NK-92 treated with Interleukin-12 subunit alpha and Interleukin-12 subunit beta, amount 100 ng/mL, for 24 hours (cell line): ENCODE measurements around the gene TXLNG.
"Not testable (repeated sequence)": the region's sequence is repeated elsewhere in the genome, so short reads cannot be mapped to it uniquely, and the experiment has no call there.

ENCODE experiments used
- DNase-seq: peaks from one replicate; lab custom pipeline; 2025; lab: John Stamatoyannopoulos, UW

The TXLNG gene

GRCh38 chrX:16786139-16786790, at the start of gene TXLNG:
TSS of gene TXLNG (plus strand) at chrX:16786466. CDS start at chrX:16786488, 22 bp downstream.
- peak; percentile 93 for DNase-seq

- DNase-seq = no peak
Observed at GRCh38 chrX:16737024-16737423, 49.2 kb upstream of the TXLNG start.

- DNase-seq = no peak
Observed at GRCh38 chrX:16739574-16739973, 46.7 kb upstream of the TXLNG start.

- no peak for DNase-seq
Observed at GRCh38 chrX:16743604-16744325, 42.5 kb upstream of the TXLNG start.

GRCh38 chrX:16745102-16745501, 41.2 kb upstream of the TXLNG start:
- no peak for DNase-seq

- DNase-seq = no peak
Observed at GRCh38 chrX:16745659-16746058, 40.6 kb upstream of the TXLNG start.

- no peak for DNase-seq
Observed at GRCh38 chrX:16748425-16748824, 37.8 kb upstream of the TXLNG start.

GRCh38 chrX:16750136-16750535, 36.1 kb upstream of the TXLNG start:
- no peak for DNase-seq

GRCh38 chrX:16754019-16754418, 32.2 kb upstream of the TXLNG start:
- DNase-seq = no peak

GRCh38 chrX:16756724-16757123, 29.5 kb upstream of the TXLNG start:
- no peak for DNase-seq

GRCh38 chrX:16761500-16761899, 24.8 kb upstream of the TXLNG start:
- DNase-seq = not testable (repeated sequence)

GRCh38 chrX:16762579-16762978, 23.7 kb upstream of the TXLNG start:
- no peak for DNase-seq

- DNase-seq = no peak
Observed at GRCh38 chrX:16765594-16765993, 20.7 kb upstream of the TXLNG start.

- DNase-seq = no peak
Observed at GRCh38 chrX:16770970-16771482, 15.2 kb upstream of the TXLNG start.

- DNase-seq = no peak
Observed at GRCh38 chrX:16771483-16772398, 14.5 kb upstream of the TXLNG start.

- DNase-seq = no peak
Observed at GRCh38 chrX:16772460-16772859, 13.8 kb upstream of the TXLNG start.

GRCh38 chrX:16774746-16775145, 11.5 kb upstream of the TXLNG start:
- DNase-seq = no peak

- DNase-seq = no peak
Observed at GRCh38 chrX:16778545-16778944, 7.7 kb upstream of the TXLNG start.

GRCh38 chrX:16778993-16779392, 7.3 kb upstream of the TXLNG start:
- no peak for DNase-seq

- not testable (repeated sequence) for DNase-seq
Observed at GRCh38 chrX:16779815-16780214, 6.5 kb upstream of the TXLNG start.

- no peak for DNase-seq
Observed at GRCh38 chrX:16783452-16783851, 2.8 kb upstream of the TXLNG start.

- DNase-seq = not testable (repeated sequence)
Observed at GRCh38 chrX:16784440-16784839, 1.8 kb upstream of the TXLNG start.
